GM10266 (cell line): ENCODE results near the gene GARS1.

ENCODE experiments used
- DNase-seq: peaks from one replicate; pipeline ENCODE4 v3.0.0; 2012; ENCODE audit errors: extremely low spot score
- TF ChIP-seq, protein P1 (sequence below): IDR thresholded peaks from 2 replicates; pipeline ENCODE4 v1.5.1; 2012; ENCODE audit warnings: mild to moderate bottlenecking, low read depth; ENCODE audit not compliant: control insufficient read depth, insufficient read depth; ENCODE audit errors: missing control alignments

Gene GARS1

DNA sequence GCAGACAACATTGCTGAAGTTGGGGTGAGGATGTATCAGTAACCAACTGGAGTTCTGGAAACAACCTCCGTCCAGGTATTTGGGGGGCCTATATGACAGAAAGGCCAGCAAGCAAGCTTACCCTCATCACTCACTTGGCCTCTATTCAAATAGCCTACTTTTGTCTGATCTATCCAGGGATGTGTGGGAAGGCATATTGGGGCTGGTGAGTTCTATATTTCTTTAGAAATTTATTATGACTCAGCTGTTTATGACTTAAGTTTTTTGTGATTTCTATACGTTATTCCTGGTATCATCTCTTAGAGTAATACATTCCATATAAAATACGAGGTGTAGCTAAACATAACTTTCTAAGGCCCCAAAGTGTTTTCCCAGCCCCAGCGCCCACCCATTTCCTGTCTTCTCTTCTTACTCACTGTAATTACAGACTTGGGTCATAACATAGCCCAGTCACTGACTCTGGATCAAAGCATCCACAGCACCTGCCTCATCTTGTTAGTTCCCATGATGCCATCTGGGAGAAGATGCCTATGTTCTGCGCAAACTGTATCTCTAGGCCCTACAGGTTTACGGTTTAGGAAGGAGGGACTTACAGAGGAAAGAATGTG, 18.1 kb downstream of the GARS1 start:
- no peak for DNase-seq
- TF ChIP-seq, protein P1, sequence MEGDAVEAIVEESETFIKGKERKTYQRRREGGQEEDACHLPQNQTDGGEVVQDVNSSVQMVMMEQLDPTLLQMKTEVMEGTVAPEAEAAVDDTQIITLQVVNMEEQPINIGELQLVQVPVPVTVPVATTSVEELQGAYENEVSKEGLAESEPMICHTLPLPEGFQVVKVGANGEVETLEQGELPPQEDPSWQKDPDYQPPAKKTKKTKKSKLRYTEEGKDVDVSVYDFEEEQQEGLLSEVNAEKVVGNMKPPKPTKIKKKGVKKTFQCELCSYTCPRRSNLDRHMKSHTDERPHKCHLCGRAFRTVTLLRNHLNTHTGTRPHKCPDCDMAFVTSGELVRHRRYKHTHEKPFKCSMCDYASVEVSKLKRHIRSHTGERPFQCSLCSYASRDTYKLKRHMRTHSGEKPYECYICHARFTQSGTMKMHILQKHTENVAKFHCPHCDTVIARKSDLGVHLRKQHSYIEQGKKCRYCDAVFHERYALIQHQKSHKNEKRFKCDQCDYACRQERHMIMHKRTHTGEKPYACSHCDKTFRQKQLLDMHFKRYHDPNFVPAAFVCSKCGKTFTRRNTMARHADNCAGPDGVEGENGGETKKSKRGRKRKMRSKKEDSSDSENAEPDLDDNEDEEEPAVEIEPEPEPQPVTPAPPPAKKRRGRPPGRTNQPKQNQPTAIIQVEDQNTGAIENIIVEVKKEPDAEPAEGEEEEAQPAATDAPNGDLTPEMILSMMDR: no peak

DNA sequence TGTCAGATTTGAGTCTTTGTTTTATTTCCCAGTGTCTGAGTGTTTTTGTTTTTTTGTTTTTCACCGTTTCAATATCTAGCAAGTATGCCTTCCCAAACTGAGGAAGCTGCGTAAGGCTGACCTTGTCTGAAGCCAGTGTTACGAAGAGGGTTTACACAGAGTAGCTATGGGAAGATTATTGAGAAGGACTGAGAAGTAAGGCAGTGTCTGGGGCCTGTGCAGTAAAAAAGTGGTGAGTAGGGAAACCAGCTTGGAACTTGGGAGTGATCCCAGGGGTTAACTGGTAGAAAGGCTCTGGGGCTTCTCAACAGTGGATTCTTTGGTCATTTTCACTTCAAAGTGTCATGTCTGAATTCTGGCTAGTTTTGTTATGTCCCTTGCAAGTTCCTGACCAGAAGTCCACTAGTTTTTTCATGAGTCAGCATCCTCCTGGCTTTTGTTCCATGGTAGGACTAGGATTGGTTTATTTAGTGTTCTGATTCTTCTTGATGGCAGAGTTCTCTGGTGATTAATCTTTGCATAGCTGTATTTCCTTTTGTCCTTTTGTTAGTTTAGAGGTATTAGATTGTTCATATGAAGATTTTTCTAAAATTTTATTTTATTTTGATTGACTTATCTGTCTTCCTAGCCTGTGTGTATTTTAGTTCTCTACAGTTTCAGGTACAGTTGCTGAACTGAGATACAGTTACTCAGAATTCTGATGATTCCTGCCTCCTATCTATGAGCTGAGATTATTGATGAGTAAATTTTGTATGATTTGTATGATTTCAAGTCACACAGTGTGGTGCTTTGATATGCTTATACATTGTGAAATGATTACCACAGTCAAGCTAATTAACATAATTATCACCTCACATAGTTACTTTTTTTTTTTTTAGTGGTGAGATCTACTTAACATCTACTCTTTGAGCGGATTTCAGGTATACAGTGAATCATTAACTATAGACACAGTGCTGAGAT, 19.0 kb downstream of the GARS1 start:
- TF ChIP-seq, protein P1: no peak
- no peak for DNase-seq

DNA sequence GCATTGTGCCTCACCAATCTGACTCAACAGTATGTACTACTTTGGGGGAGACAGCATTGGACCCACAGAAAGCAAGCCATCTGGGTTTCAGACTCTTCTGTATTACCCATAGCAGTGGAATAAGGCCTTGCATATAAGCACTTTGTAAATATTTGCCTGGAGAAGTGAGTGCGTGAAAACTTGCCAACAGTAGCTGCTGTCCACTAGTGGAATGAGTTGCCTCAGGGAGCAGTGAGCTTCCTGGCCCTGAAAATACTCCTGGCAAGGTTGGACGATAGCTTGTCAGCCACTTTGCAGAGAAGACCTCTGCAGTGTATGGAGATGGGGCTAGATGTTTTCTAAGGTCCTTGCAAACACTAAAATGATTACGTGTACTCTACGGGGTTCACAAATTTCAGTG, 21.6 kb downstream of the GARS1 start:
- TF ChIP-seq, protein P1: no peak
- no peak for DNase-seq

DNA sequence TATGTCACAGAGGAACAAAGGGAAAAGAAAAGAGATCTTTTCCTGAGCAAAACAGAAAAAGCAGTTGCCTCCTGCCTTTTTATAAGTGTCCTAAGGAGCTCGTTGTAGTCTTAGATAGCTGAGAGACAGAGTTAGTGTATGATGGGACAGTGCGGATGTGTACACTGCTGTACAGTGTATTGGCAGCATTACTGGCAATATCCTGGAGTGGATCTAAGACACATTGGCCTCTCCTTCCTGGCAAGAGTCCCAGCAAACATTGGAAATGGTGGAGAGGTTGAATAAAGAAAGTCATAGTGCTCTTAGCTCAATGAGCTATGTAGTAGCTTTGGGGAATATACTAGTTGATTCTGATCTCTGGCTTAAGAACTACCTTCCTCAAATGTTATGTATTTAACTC, 22.7 kb downstream of the GARS1 start:
- no peak for DNase-seq
- TF ChIP-seq, protein P1: no peak

DNA sequence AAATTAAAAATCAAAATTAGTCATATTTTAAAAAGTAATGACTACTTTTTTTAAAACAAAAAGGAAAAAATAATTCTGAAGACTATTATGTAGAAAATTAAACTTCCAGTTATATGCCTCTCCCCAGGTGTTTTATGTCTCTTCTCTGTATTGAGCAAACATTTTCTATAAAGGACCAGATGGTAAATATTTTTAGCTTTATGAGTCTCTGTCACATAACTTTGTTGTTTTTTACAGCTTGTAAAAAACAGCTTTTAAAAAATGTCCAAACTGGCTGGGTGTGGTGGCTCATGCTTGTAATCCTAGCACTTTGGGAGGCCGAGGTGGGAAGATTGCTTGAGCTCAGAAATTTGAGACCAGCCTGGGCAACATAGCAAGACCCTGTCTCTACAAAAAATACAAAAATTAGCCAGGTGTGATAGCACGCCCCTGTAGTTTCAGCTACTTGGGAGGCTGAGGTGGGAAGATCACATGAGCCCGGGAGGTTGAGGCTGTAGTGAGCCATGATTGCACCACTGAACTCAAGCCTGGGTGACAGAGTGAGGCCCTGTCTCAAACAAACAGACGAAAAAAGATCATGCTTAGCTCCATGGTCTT, 23.5 kb downstream of the GARS1 start:
- TF ChIP-seq, protein P1: no peak
- no peak for DNase-seq

DNA sequence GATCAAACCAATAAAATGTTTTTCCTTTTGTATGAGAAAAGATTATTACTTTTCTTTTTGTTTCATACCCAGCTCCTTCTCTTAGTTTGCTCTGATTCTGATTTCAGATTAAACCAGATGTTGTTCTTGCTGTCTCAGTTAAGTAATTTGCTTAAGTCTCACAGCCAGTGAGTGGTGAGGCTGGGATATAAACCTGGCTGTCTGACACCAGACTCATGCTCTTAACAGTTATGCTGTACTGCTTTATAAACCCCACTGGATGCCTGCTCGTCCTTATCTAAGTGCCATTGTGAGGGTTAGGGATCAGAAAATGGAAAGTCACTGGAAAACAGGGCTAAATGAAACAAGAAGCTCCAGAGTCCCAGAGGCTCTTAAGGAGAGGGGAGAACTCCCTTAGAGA, 24.3 kb downstream of the GARS1 start:
- TF ChIP-seq, protein P1: no peak
- DNase-seq: no peak
